ENCODE results near the gene PSMD14.

Gene PSMD14

DNA sequence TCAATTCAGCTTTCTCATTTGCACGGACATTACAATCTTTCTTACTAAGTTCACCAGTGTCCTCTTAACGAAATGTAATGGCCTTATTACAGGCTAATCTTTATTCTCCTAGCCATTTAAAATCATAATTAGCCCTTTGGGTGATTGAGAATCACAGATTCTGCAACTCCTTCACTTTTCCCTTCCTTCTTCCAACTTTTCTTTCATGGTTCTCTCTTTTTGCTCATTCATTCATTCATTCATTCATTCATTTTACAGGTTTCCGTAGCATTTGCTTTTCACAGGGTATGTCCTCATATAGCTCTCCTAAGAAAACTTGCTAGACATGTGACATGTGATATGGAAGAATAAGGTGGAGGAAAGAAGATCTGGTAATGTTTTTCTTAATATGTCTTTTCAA lies 123.9 kb downstream of the PSMD14 start:
- H3K36me3 ChIP-seq (ENCODE audit: insufficient read depth, low read length), result no peaks in the 10 kb centered on the region
- peaks cover 52% of the 10 kb centered on the region for H3K27me3 ChIP-seq (ENCODE audit: insufficient read depth, low read length)
- no peak overlapping the region for H2AFZ ChIP-seq (ENCODE audit: low read depth, low read length)
- no peaks in the 10 kb centered on the region for H3K4me1 ChIP-seq (ENCODE audit: insufficient read depth, low read length)
- H3K4me3 ChIP-seq (ENCODE audit: low read length), result no peak overlapping the region
- peaks cover 8% of the 10 kb centered on the region for H3K9me3 ChIP-seq (ENCODE audit: low read length)

DNA sequence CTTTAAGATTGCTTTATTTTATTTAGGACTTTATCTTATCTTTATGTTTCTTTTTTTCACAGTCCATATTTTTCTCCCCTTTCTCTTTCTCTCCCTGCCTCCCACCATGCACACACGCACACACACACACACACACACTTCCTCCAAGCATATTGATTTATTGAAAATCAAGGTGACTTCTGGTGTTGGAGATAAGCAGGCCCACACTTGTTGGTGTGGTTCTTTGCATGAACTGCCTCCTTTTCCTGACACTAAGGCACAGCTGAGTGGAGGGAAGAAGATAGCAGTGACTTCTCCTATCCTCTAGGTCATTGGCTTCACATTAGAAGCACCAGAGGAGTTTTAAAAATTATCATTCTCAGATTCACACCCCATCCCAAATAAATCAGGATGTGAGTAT lies 125.9 kb downstream of the PSMD14 start:
- Histone ChIP-seq H3K4me3 (ENCODE audit: low read length) (no peak overlapping the region), H3K4me1 (ENCODE audit: insufficient read depth, low read length) (no peaks in the 10 kb centered on the region), H3K27me3 (ENCODE audit: insufficient read depth, low read length) (peaks cover 36% of the 10 kb centered on the region), H3K9me3 (ENCODE audit: low read length) (peaks cover 3% of the 10 kb centered on the region), H2AFZ (ENCODE audit: low read depth, low read length) (no peak overlapping the region), H3K36me3 (ENCODE audit: insufficient read depth, low read length) (no peaks in the 10 kb centered on the region)

DNA sequence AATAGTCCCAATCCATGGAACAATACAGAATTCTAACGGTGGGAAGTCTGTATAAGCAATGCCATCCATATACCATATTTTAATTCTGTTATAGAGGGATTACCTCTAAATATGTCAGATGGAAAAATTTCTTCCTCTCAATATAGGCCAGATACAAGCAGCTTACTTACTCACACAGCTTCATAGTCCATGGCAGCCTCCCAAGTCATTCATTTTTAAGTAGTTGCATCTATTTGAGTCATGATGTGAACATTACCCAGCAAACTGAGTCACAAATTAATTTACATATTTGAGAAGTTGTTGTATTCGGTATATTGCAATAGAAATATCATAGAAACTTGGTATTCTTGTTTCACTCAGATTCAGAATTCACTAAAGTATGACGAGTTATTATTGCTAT lies 128.2 kb downstream of the PSMD14 start:
- no peaks in the 10 kb centered on the region for H3K4me1 ChIP-seq (ENCODE audit: insufficient read depth, low read length)
- H3K4me3 ChIP-seq (ENCODE audit: low read length), result no peak overlapping the region
- no peaks in the 10 kb centered on the region for H3K36me3 ChIP-seq (ENCODE audit: insufficient read depth, low read length)
- H2AFZ ChIP-seq (ENCODE audit: low read depth, low read length), result no peak overlapping the region
- H3K27me3 ChIP-seq (ENCODE audit: insufficient read depth, low read length), result peaks cover 22% of the 10 kb centered on the region
- H3K9me3 ChIP-seq (ENCODE audit: low read length), result peaks cover 3% of the 10 kb centered on the region

DNA sequence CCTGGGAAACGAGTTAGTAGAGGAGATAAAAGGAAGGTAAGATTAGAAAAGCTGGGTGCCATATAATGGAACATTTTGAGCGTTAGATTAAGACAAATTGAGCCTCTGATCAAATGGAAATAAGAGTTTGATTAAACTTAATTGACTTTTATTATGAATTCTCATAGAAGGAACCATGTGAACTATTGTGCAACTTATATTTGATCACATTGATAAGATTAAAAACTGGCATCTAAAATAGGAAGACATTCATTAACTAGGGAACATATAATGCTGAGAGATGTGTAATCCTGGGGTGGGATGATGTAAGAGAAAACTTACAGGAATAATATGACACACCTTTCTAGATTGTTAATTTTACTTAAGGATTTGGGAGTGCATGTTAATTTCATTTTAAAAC lies 130.4 kb downstream of the PSMD14 start:
- Histone ChIP-seq H2AFZ (ENCODE audit: low read depth, low read length) (no peak overlapping the region), H3K27me3 (ENCODE audit: insufficient read depth, low read length) (peaks cover 7% of the 10 kb centered on the region)

DNA sequence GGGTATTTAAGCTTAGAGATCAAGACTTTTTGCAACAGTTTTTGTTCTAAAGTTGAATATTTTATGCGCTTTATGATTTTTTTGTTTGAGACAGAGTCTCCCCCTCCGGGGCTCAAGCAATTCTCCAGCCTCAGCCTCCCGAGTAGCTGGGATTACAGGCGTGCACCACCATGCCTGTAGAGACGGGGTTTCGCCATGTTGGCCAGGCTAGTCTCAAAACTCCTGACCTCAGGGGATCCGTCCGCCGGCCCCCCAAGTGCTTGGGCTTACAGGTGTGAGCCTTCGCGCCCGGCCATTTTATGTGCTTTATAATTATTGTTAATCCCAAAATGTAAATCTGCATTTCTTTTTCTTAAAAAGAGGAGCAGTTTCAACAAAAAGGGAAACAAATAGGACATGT lies 136.9 kb downstream of the PSMD14 start:
- Histone ChIP-seq H3K36me3 (ENCODE audit: insufficient read depth, low read length) (no peaks in the 10 kb centered on the region), H3K4me3 (ENCODE audit: low read length) (no peak overlapping the region), H2AFZ (ENCODE audit: low read depth, low read length) (no peak overlapping the region), H3K27me3 (ENCODE audit: insufficient read depth, low read length) (no peaks in the 10 kb centered on the region), H3K4me1 (ENCODE audit: insufficient read depth, low read length) (no peaks in the 10 kb centered on the region), H3K9me3 (ENCODE audit: low read length) (no peaks in the 10 kb centered on the region)

More for the DNA sequence above, 130.4 kb downstream of the PSMD14 start:
- Histone ChIP-seq H3K4me3 (ENCODE audit: low read length) (no peak overlapping the region), H3K9me3 (ENCODE audit: low read length) (peaks cover 3% of the 10 kb centered on the region), H3K4me1 (ENCODE audit: insufficient read depth, low read length) (no peaks in the 10 kb centered on the region), H3K36me3 (ENCODE audit: insufficient read depth, low read length) (no peaks in the 10 kb centered on the region)

DNA sequence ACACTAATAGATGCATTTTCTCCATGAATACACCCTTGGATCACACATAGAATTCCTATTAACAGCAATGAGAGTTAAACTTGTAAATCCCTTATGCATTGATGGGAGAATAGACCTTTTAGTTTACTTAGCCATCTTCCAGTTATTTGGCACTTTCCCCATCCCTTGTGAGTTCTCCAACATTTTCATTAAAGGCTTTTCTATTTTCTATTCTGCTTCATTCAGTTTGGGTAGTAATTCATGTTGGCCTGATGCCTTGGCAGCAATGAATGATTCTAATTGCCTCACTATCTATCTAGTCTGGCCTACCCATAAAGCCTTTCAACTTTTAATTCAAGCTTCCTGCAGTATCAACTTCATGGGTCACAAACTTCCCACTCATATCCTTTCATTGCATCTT lies 140.2 kb downstream of the PSMD14 start:
- no peaks in the 10 kb centered on the region for H3K36me3 ChIP-seq (ENCODE audit: insufficient read depth, low read length)
- H2AFZ ChIP-seq (ENCODE audit: low read depth, low read length), result no peak overlapping the region
- H3K27me3 ChIP-seq (ENCODE audit: insufficient read depth, low read length), result no peaks in the 10 kb centered on the region
- no peaks in the 10 kb centered on the region for H3K9me3 ChIP-seq (ENCODE audit: low read length)
- no peak overlapping the region for H3K4me3 ChIP-seq (ENCODE audit: low read length)
- no peaks in the 10 kb centered on the region for H3K4me1 ChIP-seq (ENCODE audit: insufficient read depth, low read length)
